Activated gamma-delta T cell treated with anti-CD3 and anti-CD28 coated beads, Interleukin-2, amount 50 U/mL, for 16 hours (primary cell): ENCODE measurements around the gene SORBS1.

Experiments
- DNase-seq: peaks from one replicate; pipeline ENCODE4 v3.0.0-alpha.2; 2020; ENCODE audit warnings: low read depth

SORBS1 gene

GRCh38 chr10:95346715-95347401 is 214.3 kb downstream of the SORBS1 start:
- no peak for DNase-seq

- DNase-seq: no peak
Observed at GRCh38 chr10:95343573-95343972, 217.6 kb downstream of the SORBS1 start.

GRCh38 chr10:95341716-95342130 is 219.4 kb downstream of the SORBS1 start:
- no peak for DNase-seq

- no peak for DNase-seq
Observed at GRCh38 chr10:95339863-95340262, 221.3 kb downstream of the SORBS1 start.

- DNase-seq: no peak
Observed at GRCh38 chr10:95337423-95338160, 223.6 kb downstream of the SORBS1 start.

GRCh38 chr10:95336702-95337101 is 224.5 kb downstream of the SORBS1 start:
- no peak for DNase-seq

- DNase-seq: no peak
Observed at GRCh38 chr10:95335933-95336699, 225.1 kb downstream of the SORBS1 start.

- no peak for DNase-seq
Observed at GRCh38 chr10:95334805-95335144, 226.4 kb downstream of the SORBS1 start.

- DNase-seq: no peak
Observed at GRCh38 chr10:95333997-95334804, 227.0 kb downstream of the SORBS1 start.

GRCh38 chr10:95332666-95333249 is 228.4 kb downstream of the SORBS1 start:
- no peak for DNase-seq

GRCh38 chr10:95331596-95332130 is 229.5 kb downstream of the SORBS1 start:
- no peak for DNase-seq

GRCh38 chr10:95330966-95331453 is 230.2 kb downstream of the SORBS1 start:
- DNase-seq: no peak

- no peak for DNase-seq
Observed at GRCh38 chr10:95329296-95329695, 231.9 kb downstream of the SORBS1 start.

GRCh38 chr10:95328013-95328412 is 233.2 kb downstream of the SORBS1 start:
- DNase-seq: no peak

- DNase-seq: no peak
Observed at GRCh38 chr10:95327367-95327766, 233.8 kb downstream of the SORBS1 start.

GRCh38 chr10:95326396-95326795 is 234.8 kb downstream of the SORBS1 start:
- no peak for DNase-seq

GRCh38 chr10:95325863-95326262 is 235.3 kb downstream of the SORBS1 start:
- no peak for DNase-seq

GRCh38 chr10:95324436-95325268 is 236.5 kb downstream of the SORBS1 start:
- no peak for DNase-seq

GRCh38 chr10:95321554-95322301 is 239.4 kb downstream of the SORBS1 start:
- no peak for DNase-seq

GRCh38 chr10:95319239-95319638 is 241.9 kb downstream of the SORBS1 start:
- DNase-seq: no peak
